GM23338 (cell line): ENCODE measurements around the gene BCL10.

Experiments used
- CREB1 ChIP-seq: fragments of 250-450 bp; sonication (Bioruptor Pico); IDR thresholded peaks from 2 replicates; pipeline ENCODE4 v1.5.0; 2020; ENCODE audit warnings: low read depth, mild to moderate bottlenecking, moderate library complexity
- EZH2 ChIP-seq: fragments of 200-600 bp; sonication (generic); IDR thresholded peaks from one replicate; pipeline ENCODE4 v1.8.0; 2017; ENCODE audit warnings: antibody characterized with exemption, mild to moderate bottlenecking, low read depth; ENCODE audit not compliant: unreplicated experiment
- POLR2AphosphoS5 ChIP-seq: IDR thresholded peaks from 2 replicates; pipeline ENCODE4 v1.6.1; 2016; ENCODE audit warnings: antibody characterized with exemption, low read depth
- TF ChIP-seq, protein P1 (sequence below), 2 experiments: fragments of 200-600 bp in 1 of 2; sonication (generic) in 1 of 2; conservative IDR thresholded peaks; 2 replicates each; pipeline versions ENCODE4 v1.5.1 to v1.6.1; 2016 to 2017; ENCODE audit warnings: antibody characterized with exemption in 2 of 2, low read depth in 2 of 2, mild to moderate bottlenecking in 2 of 2, moderate library complexity in 1 of 2

GRCh38 chr1:85307987-85308832 is 31.8 kb upstream of the BCL10 start:
- TF ChIP-seq, protein P1, sequence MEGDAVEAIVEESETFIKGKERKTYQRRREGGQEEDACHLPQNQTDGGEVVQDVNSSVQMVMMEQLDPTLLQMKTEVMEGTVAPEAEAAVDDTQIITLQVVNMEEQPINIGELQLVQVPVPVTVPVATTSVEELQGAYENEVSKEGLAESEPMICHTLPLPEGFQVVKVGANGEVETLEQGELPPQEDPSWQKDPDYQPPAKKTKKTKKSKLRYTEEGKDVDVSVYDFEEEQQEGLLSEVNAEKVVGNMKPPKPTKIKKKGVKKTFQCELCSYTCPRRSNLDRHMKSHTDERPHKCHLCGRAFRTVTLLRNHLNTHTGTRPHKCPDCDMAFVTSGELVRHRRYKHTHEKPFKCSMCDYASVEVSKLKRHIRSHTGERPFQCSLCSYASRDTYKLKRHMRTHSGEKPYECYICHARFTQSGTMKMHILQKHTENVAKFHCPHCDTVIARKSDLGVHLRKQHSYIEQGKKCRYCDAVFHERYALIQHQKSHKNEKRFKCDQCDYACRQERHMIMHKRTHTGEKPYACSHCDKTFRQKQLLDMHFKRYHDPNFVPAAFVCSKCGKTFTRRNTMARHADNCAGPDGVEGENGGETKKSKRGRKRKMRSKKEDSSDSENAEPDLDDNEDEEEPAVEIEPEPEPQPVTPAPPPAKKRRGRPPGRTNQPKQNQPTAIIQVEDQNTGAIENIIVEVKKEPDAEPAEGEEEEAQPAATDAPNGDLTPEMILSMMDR (conservative IDR thresholded peaks at IDR 0.05; ENCODE audit: low read depth in 2 of 2) = peak; percentile 99
- TF ChIP-seq POLR2AphosphoS5 = no peak
- TF ChIP-seq EZH2 = no peak
- TF ChIP-seq CREB1 (CRISPR knock-in tag) = no peak
